Fibroblast of the conjunctiva (primary cell): ENCODE measurements around the gene POU6F2.

Source experiments
- DNase-seq: peaks from one replicate; pipeline ENCODE4 v3.0.0-alpha.2; 2010; ENCODE audit warnings: low read depth

The POU6F2 gene

GRCh38 chr7:39404907-39405306 is 427.2 kb downstream of the POU6F2 start:
- DNase-seq: no peak

GRCh38 chr7:39405581-39405980 is 427.9 kb downstream of the POU6F2 start:
- no peak for DNase-seq

GRCh38 chr7:39406467-39406866 is 428.8 kb downstream of the POU6F2 start:
- no peak for DNase-seq

GRCh38 chr7:39407137-39407536 is 429.4 kb downstream of the POU6F2 start:
- DNase-seq: no peak

GRCh38 chr7:39407723-39408122 is 430.0 kb downstream of the POU6F2 start:
- DNase-seq: no peak

- DNase-seq: no peak
These were observed 431.2 kb downstream of the POU6F2 start for GRCh38 chr7:39408906-39409305.

GRCh38 chr7:39410582-39410981 is 432.9 kb downstream of the POU6F2 start:
- no peak for DNase-seq

GRCh38 chr7:39413636-39414223 is 436.0 kb downstream of the POU6F2 start:
- no peak for DNase-seq

GRCh38 chr7:39414224-39415035 is 436.7 kb downstream of the POU6F2 start:
- peak; percentile 9 for DNase-seq

GRCh38 chr7:39415091-39415787 is 437.5 kb downstream of the POU6F2 start:
- no peak for DNase-seq

GRCh38 chr7:39416866-39417265 is 439.2 kb downstream of the POU6F2 start:
- no peak for DNase-seq

GRCh38 chr7:39417642-39418041 is 439.9 kb downstream of the POU6F2 start:
- no peak for DNase-seq

- no peak for DNase-seq
These were observed 443.5 kb downstream of the POU6F2 start for GRCh38 chr7:39421251-39421650.

GRCh38 chr7:39421661-39422060 is 444.0 kb downstream of the POU6F2 start:
- DNase-seq: no peak

- peak; percentile 23 for DNase-seq
These were observed 450.5 kb downstream of the POU6F2 start for GRCh38 chr7:39428221-39428620.

- DNase-seq: no peak
These were observed 451.7 kb downstream of the POU6F2 start for GRCh38 chr7:39429421-39429820.

- DNase-seq: no peak
These were observed 452.7 kb downstream of the POU6F2 start for GRCh38 chr7:39430441-39430840.

GRCh38 chr7:39430909-39431641 is 453.4 kb downstream of the POU6F2 start:
- DNase-seq: no peak

- no peak for DNase-seq
These were observed 454.7 kb downstream of the POU6F2 start for GRCh38 chr7:39432368-39432767.

- no peak for DNase-seq
These were observed 455.2 kb downstream of the POU6F2 start for GRCh38 chr7:39432807-39433416.

GRCh38 chr7:39433550-39433949 is 455.8 kb downstream of the POU6F2 start:
- no peak for DNase-seq

- DNase-seq: no peak
These were observed 456.3 kb downstream of the POU6F2 start for GRCh38 chr7:39434012-39434411.
